Measurements from ENCODE around the gene GAB2. TPM values are rescaled to one million over a fixed set of nuclear protein-coding genes. Genes with fewer than 3 reads are reported as not detected.

GAB2 gene
- total RNA-seq, 1 donor from 2014 or later = 22.4 TPM

GRCh38 chr11:78429209-78429608 is 11.6 kb upstream of the GAB2 start:
- no peak for ATAC-seq (ENCODE audit: low read depth)
- no peak for DNase-seq
- peaks cover 69% of the 10 kb centered on the region for H3K4me1 Mint-ChIP-seq
- ChIA-PET CTCF (interaction anchor here (0.7 to 8.4 kb wide), 7 partner anchors 8 to 351 kb away, joined by 3 to 90 read pairs (median 3); partner anchors contain the start of gene GAB2), POLR2A (interaction anchor here (0.9 to 6.9 kb wide), 10 partner anchors 8 to 435 kb away, joined by 3 to 113 read pairs (median 3); partner anchors contain the start of genes GAB2 and INTS4)
- H3K27me3 Mint-ChIP-seq = no peaks in the 10 kb centered on the region
- H3K9me3 Mint-ChIP-seq = no peaks in the 10 kb centered on the region
- TF ChIP-seq CTCF (IDR thresholded peaks at IDR 0.05) = no peak
- H3K4me3 Mint-ChIP-seq = peak overlapping the region; percentile 69
- H3K27ac Mint-ChIP-seq = peak overlapping the region; percentile 90
- intact Hi-C loops (cut with micrococcal nuclease) = loop anchor here (1.0 to 2.0 kb wide), 4 partner anchors 9 to 32 kb away; no protein-coding TSS in a partner anchor
- H3K36me3 Mint-ChIP-seq (ENCODE audit: low read depth) = no peaks in the 10 kb centered on the region

- peak overlapping the region; percentile 84 for H3K4me3 Mint-ChIP-seq
- no peaks in the 10 kb centered on the region for H3K9me3 Mint-ChIP-seq
- POLR2A ChIA-PET = interaction anchor here (0.9 to 6.9 kb wide), 6 partner anchors 8 to 36 kb away, joined by 3 to 113 read pairs (median 11); partner anchors contain the start of gene GAB2
- peak overlapping the region; percentile 90 for H3K27ac Mint-ChIP-seq
- intact Hi-C loops (cut with micrococcal nuclease) = loop anchor here (1.0 to 2.0 kb wide), 4 partner anchors 8 to 31 kb away; no protein-coding TSS in a partner anchor
- no peak for TF ChIP-seq CTCF (IDR thresholded peaks at IDR 0.05)
- H3K36me3 Mint-ChIP-seq (ENCODE audit: low read depth) = no peaks in the 10 kb centered on the region
- DNase-seq (no peak), ATAC-seq (ENCODE audit: low read depth) (no peak)
- CTCF ChIA-PET = interaction anchor here (0.9 to 8.4 kb wide), 3 partner anchors 12 to 351 kb away, joined by 3 to 90 read pairs (median 9); partner anchors contain the start of gene GAB2
- H3K27me3 Mint-ChIP-seq = no peaks in the 10 kb centered on the region
- peaks cover 72% of the 10 kb centered on the region for H3K4me1 Mint-ChIP-seq
These were observed 11.2 kb upstream of the GAB2 start for GRCh38 chr11:78428773-78429172.

GRCh38 chr11:78428266-78428636 is 10.6 kb upstream of the GAB2 start:
- peak overlapping the region; percentile 84 for H3K4me3 Mint-ChIP-seq
- no peak for TF ChIP-seq CTCF (IDR thresholded peaks at IDR 0.05)
- no peaks in the 10 kb centered on the region for H3K36me3 Mint-ChIP-seq (ENCODE audit: low read depth)
- ChIA-PET POLR2A (interaction anchor here (0.7 to 6.9 kb wide), 7 partner anchors 11 to 332 kb away, joined by 3 to 113 read pairs (median 5); partner anchors contain the start of genes ALG8 and GAB2), CTCF (interaction anchor here (1.3 to 8.4 kb wide), 2 partner anchors 11 to 200 kb away, joined by 3 to 90 read pairs; partner anchors contain the start of gene GAB2)
- DNase-seq (no peak), ATAC-seq (ENCODE audit: low read depth) (peak; percentile 19)
- intact Hi-C loops (cut with micrococcal nuclease) = loop anchor here (2.0 kb wide), 1 partner anchor 13 kb away; no protein-coding TSS in a partner anchor
- H3K4me1 Mint-ChIP-seq = peaks cover 74% of the 10 kb centered on the region
- no peaks in the 10 kb centered on the region for H3K27me3 Mint-ChIP-seq
- no peaks in the 10 kb centered on the region for H3K9me3 Mint-ChIP-seq
- peak overlapping the region; percentile 90 for H3K27ac Mint-ChIP-seq

GRCh38 chr11:78427615-78428265 is 10.1 kb upstream of the GAB2 start:
- CTCF ChIA-PET = interaction anchor here (1.3 to 8.4 kb wide), 2 partner anchors 11 to 200 kb away, joined by 3 to 90 read pairs; partner anchors contain the start of gene GAB2
- ATAC-seq (ENCODE audit: low read depth) (peak; percentile 36), DNase-seq (no peak)
- POLR2A ChIA-PET = interaction anchor here (0.7 to 6.9 kb wide), 9 partner anchors 11 to 433 kb away, joined by 3 to 113 read pairs (median 3); partner anchors contain the start of genes ALG8, GAB2 and INTS4
- Mint-ChIP-seq H3K4me1 (peaks cover 76% of the 10 kb centered on the region), H3K27ac (peak overlapping the region; percentile 90), H3K4me3 (peak overlapping the region; percentile 84), H3K27me3 (no peaks in the 10 kb centered on the region), H3K36me3 (ENCODE audit: low read depth) (no peaks in the 10 kb centered on the region), H3K9me3 (no peaks in the 10 kb centered on the region)
- intact Hi-C loops (cut with micrococcal nuclease) = loop anchor here (2.0 kb wide), 1 partner anchor 13 kb away; no protein-coding TSS in a partner anchor
- TF ChIP-seq CTCF (IDR thresholded peaks at IDR 0.05) = no peak

- peak overlapping the region; percentile 84 for H3K4me3 Mint-ChIP-seq
- H3K27ac Mint-ChIP-seq = peak overlapping the region; percentile 90
- POLR2A ChIA-PET = interaction anchor here (0.9 to 6.9 kb wide), 5 partner anchors 10 to 432 kb away, joined by 3 to 113 read pairs (median 5); partner anchors contain the start of genes GAB2 and INTS4
- H3K36me3 Mint-ChIP-seq (ENCODE audit: low read depth) = no peaks in the 10 kb centered on the region
- intact Hi-C loops (cut with micrococcal nuclease) = no loop called here
- no peak for TF ChIP-seq CTCF (IDR thresholded peaks at IDR 0.05)
- peaks cover 75% of the 10 kb centered on the region for H3K4me1 Mint-ChIP-seq
- H3K27me3 Mint-ChIP-seq = no peaks in the 10 kb centered on the region
- no peaks in the 10 kb centered on the region for H3K9me3 Mint-ChIP-seq
- ATAC-seq (ENCODE audit: low read depth) (no peak), DNase-seq (no peak)
- CTCF ChIA-PET = interaction anchor here (1.3 to 8.4 kb wide), 2 partner anchors 10 to 199 kb away, joined by 3 to 90 read pairs; partner anchors contain the start of gene GAB2
These were observed 9.2 kb upstream of the GAB2 start for GRCh38 chr11:78426845-78427244.
